H1 (cell line): ENCODE data around the gene GABRD. TPM values are rescaled to one million over a fixed set of nuclear protein-coding genes. Genes with fewer than 3 reads are reported as not detected.

Source experiments
- GTF2F1 ChIP-seq: IDR thresholded peaks from 2 replicates; pipeline ENCODE4 v1.6.1; 2012; ENCODE audit warnings: low read depth, low read length, improper control_type of control experiment, borderline replicate concordance
- NANOG ChIP-seq: IDR thresholded peaks from 2 replicates; pipeline ENCODE4 v1.6.1; 2011; ENCODE audit warnings: low read length, low read depth, mild to moderate bottlenecking, inconsistent platforms; ENCODE audit not compliant: insufficient read depth, poor library complexity, severe bottlenecking
- polyA plus RNA-seq, 7 experiments: library from polyadenylated mRNA; depleted of rRNA in 3 of 7; stranded (reverse) in 5 of 7; unstranded in 2 of 7; fragments of >200 nt in 5 of 7; fragments of 200-250 nt in 2 of 7; gene quantifications; 1 replicate in 5 of 7; 2 replicates in 1 of 7; 4 replicates in 1 of 7; pipeline versions ENCODE4 v1.2.1 to v1.2.3, GENCODE V29; 2011 to 2013; ENCODE audit warnings: missing spikeins in 2 of 7, mixed read lengths in 2 of 7
- total RNA-seq: library from RNA; stranded (reverse); fragmentation: NEBNext Ultra II Directional; extraction: Animal tissue kit (Norgen Biotek cat#: 25700); gene quantifications from 2 replicates; pipeline ENCODE4 v1.2.1, GENCODE V29; 2021
- TF ChIP-seq, protein P1 (sequence below): fragments of 300-600 bp; sonication (generic); IDR thresholded peaks from 2 replicates; pipeline ENCODE4 v1.7.1; 2012; ENCODE audit warnings: low read length, moderate library complexity, mild to moderate bottlenecking, inconsistent platforms; ENCODE audit not compliant: insufficient replicate concordance

Gene GABRD
- total and polyA plus RNA-seq, 2 of the 8 experiments (the other 6 are each of a cell fraction or from before 2014, with no cell fraction given) = 1.8 to 3.0 TPM

DNA sequence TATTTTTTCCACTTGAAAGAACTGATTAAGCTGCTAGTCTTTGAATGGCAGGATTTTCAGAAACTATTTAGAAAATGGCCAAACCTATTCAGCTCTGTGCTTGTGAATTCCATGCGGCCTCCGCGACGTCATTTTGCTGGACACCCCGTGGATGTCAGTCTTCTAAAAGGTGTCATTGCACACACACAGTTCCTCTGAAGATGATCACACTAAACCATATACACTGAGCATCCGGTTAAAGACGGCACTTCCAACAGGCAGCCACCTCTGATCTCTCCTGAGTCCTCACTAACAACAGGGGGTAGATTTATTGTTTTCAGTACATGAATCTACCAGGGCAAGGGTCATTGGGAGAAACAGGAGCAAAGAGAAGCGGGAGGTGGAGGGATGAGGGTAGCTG is 24.6 kb upstream of the GABRD start (continued):
- TF ChIP-seq, protein P1, sequence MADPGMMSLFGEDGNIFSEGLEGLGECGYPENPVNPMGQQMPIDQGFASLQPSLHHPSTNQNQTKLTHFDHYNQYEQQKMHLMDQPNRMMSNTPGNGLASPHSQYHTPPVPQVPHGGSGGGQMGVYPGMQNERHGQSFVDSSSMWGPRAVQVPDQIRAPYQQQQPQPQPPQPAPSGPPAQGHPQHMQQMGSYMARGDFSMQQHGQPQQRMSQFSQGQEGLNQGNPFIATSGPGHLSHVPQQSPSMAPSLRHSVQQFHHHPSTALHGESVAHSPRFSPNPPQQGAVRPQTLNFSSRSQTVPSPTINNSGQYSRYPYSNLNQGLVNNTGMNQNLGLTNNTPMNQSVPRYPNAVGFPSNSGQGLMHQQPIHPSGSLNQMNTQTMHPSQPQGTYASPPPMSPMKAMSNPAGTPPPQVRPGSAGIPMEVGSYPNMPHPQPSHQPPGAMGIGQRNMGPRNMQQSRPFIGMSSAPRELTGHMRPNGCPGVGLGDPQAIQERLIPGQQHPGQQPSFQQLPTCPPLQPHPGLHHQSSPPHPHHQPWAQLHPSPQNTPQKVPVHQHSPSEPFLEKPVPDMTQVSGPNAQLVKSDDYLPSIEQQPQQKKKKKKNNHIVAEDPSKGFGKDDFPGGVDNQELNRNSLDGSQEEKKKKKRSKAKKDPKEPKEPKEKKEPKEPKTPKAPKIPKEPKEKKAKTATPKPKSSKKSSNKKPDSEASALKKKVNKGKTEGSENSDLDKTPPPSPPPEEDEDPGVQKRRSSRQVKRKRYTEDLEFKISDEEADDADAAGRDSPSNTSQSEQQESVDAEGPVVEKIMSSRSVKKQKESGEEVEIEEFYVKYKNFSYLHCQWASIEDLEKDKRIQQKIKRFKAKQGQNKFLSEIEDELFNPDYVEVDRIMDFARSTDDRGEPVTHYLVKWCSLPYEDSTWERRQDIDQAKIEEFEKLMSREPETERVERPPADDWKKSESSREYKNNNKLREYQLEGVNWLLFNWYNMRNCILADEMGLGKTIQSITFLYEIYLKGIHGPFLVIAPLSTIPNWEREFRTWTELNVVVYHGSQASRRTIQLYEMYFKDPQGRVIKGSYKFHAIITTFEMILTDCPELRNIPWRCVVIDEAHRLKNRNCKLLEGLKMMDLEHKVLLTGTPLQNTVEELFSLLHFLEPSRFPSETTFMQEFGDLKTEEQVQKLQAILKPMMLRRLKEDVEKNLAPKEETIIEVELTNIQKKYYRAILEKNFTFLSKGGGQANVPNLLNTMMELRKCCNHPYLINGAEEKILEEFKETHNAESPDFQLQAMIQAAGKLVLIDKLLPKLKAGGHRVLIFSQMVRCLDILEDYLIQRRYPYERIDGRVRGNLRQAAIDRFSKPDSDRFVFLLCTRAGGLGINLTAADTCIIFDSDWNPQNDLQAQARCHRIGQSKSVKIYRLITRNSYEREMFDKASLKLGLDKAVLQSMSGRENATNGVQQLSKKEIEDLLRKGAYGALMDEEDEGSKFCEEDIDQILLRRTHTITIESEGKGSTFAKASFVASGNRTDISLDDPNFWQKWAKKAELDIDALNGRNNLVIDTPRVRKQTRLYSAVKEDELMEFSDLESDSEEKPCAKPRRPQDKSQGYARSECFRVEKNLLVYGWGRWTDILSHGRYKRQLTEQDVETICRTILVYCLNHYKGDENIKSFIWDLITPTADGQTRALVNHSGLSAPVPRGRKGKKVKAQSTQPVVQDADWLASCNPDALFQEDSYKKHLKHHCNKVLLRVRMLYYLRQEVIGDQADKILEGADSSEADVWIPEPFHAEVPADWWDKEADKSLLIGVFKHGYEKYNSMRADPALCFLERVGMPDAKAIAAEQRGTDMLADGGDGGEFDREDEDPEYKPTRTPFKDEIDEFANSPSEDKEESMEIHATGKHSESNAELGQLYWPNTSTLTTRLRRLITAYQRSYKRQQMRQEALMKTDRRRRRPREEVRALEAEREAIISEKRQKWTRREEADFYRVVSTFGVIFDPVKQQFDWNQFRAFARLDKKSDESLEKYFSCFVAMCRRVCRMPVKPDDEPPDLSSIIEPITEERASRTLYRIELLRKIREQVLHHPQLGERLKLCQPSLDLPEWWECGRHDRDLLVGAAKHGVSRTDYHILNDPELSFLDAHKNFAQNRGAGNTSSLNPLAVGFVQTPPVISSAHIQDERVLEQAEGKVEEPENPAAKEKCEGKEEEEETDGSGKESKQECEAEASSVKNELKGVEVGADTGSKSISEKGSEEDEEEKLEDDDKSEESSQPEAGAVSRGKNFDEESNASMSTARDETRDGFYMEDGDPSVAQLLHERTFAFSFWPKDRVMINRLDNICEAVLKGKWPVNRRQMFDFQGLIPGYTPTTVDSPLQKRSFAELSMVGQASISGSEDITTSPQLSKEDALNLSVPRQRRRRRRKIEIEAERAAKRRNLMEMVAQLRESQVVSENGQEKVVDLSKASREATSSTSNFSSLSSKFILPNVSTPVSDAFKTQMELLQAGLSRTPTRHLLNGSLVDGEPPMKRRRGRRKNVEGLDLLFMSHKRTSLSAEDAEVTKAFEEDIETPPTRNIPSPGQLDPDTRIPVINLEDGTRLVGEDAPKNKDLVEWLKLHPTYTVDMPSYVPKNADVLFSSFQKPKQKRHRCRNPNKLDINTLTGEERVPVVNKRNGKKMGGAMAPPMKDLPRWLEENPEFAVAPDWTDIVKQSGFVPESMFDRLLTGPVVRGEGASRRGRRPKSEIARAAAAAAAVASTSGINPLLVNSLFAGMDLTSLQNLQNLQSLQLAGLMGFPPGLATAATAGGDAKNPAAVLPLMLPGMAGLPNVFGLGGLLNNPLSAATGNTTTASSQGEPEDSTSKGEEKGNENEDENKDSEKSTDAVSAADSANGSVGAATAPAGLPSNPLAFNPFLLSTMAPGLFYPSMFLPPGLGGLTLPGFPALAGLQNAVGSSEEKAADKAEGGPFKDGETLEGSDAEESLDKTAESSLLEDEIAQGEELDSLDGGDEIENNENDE = no peak
- TF ChIP-seq NANOG = no peak
- TF ChIP-seq GTF2F1 = no peak
